LNCAP (cell line): ENCODE measurements around the gene VSTM2L.

ENCODE experiments used
- CTCF ChIP-seq: fragments of 450-650 bp; IDR thresholded peaks from 2 replicates; pipeline ENCODE4 v1.5.1; 2017; ENCODE audit warnings: mild to moderate bottlenecking

VSTM2L gene

GRCh38 chr20:37946946-37947345, 44.0 kb downstream of the VSTM2L start:
- no peak for TF ChIP-seq CTCF

- TF ChIP-seq CTCF, result no peak
Measured at GRCh38 chr20:37947943-37948342, 45.0 kb downstream of the VSTM2L start.

- no peak for TF ChIP-seq CTCF
Measured at GRCh38 chr20:37948956-37949355, 46.0 kb downstream of the VSTM2L start.

GRCh38 chr20:37954190-37954589, 51.3 kb downstream of the VSTM2L start:
- no peak for TF ChIP-seq CTCF

GRCh38 chr20:37954626-37955025, 51.7 kb downstream of the VSTM2L start:
- no peak for TF ChIP-seq CTCF

- TF ChIP-seq CTCF, result no peak
Measured at GRCh38 chr20:37955511-37955910, 52.6 kb downstream of the VSTM2L start.

GRCh38 chr20:37956107-37956585, 53.2 kb downstream of the VSTM2L start:
- no peak; the same call in 1 of the 2 replicates for TF ChIP-seq CTCF

GRCh38 chr20:37958856-37959520, 56.1 kb downstream of the VSTM2L start:
- TF ChIP-seq CTCF, result no peak
